C4-2B (cell line): ENCODE measurements around the gene CUL7.

ENCODE experiments used
- H3K27ac ChIP-seq: fragments of 450-650 bp; 2 replicates; pipeline ENCODE4 v1.5.1; 2017
- CTCF ChIP-seq: fragments of 450-650 bp; conservative IDR thresholded peaks from 2 replicates; pipeline ENCODE4 v1.5.1; 2017; ENCODE audit warnings: mild to moderate bottlenecking
- ZFX ChIP-seq: fragments of 450-650 bp; IDR thresholded peaks from 2 replicates; pipeline ENCODE4 v1.6.1; 2017

Gene CUL7

GRCh38 chr6:43026365-43026764 lies 27.3 kb downstream of the CUL7 start:
- TF ChIP-seq CTCF (no peak), ZFX (no peak)
- H3K27ac ChIP-seq, result no peak overlapping the region

GRCh38 chr6:43024436-43024835 lies 29.2 kb downstream of the CUL7 start:
- no peak for TF ChIP-seq CTCF
- no peak for TF ChIP-seq ZFX

GRCh38 chr6:43021270-43022047 lies 32.2 kb downstream of the CUL7 start, which contains the start of gene RRP36:
Gene RRP36, plus strand, starts transcription at chr6:43021623. Its CDS starts 32 bp downstream, at chr6:43021655.
- peak within 1 kb of the TSS; percentile 95 for H3K27ac ChIP-seq
- TF ChIP-seq ZFX (peak; percentile 67; the same call in 1 of the 2 replicates), CTCF (no peak)

More at GRCh38 chr6:43024436-43024835, 29.2 kb downstream of the CUL7 start:
- H3K27ac ChIP-seq, result no peak overlapping the region

GRCh38 chr6:43020847-43021246 lies 32.8 kb downstream of the CUL7 start:
- TF ChIP-seq ZFX, result no peak
- TF ChIP-seq CTCF, result no peak
- H3K27ac ChIP-seq, result peak overlapping the region; percentile 95

GRCh38 chr6:43020052-43020705 lies 33.5 kb downstream of the CUL7 start:
- TF ChIP-seq ZFX, result no peak
- no peak for TF ChIP-seq CTCF
- peak overlapping the region; percentile 95; the same call in 1 of the 2 replicates for H3K27ac ChIP-seq

- TF ChIP-seq CTCF (no peak), ZFX (no peak)
- no peak overlapping the region for H3K27ac ChIP-seq
Measured at GRCh38 chr6:43019152-43019551, 34.5 kb downstream of the CUL7 start.

- H3K27ac ChIP-seq, result no peak overlapping the region
- no peak for TF ChIP-seq ZFX
- no peak for TF ChIP-seq CTCF
Measured at GRCh38 chr6:43016943-43017334, 36.7 kb downstream of the CUL7 start.
